NB4 (cell line): ENCODE measurements around the gene ESRRG.

ENCODE experiments used
- CTCF ChIP-seq: IDR thresholded peaks from one replicate; pipeline ENCODE4 v1.5.1; 2012; ENCODE audit warnings: low read depth, low read length
- POLR2A ChIP-seq: IDR thresholded peaks from 2 replicates; pipeline ENCODE4 v1.6.1; 2011; ENCODE audit warnings: mild to moderate bottlenecking; ENCODE audit not compliant: insufficient read length; ENCODE audit errors: extremely low read depth

DNA sequence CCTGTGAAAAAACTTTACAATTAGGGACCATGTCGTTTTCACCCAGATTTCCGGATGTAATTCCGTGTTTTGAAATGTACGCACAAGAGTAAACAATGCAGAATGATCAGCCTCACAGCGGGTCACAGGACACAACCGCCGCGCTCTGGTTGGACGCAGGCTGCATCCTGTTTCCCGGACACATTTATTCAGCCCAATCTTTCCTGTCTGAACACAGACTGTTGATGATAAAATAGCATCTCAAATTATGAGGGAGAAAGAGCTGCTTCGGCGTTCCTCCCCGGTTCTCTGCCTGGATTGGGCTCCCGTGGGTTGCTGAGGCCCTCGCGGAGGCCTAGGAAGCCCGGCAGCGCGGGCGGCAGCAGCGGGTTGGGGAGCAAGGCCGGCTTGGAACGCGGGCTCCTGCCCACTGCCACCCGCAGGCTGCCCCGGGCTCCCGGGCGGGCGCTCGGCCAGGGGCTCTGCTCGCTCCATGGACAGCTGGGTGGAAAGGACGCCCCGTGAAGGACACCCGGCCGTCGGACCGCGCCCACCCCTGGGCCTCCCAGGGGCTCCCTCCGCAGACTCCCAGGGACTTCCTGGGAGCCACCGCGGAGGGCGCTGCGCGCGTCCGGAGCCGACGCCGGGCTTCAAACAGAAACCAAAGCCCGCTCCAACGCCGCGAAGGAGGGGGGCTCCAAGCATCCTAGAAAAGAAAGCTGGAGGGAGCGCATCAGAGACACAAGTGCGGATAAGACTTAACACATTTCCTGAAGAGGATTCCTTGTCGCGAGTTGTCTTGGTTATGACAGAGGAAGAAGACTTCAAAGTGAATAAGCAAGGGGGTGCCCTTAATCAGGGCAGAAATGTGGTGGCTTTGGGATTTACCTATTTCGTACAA is 122.3 kb downstream of the ESRRG start:
- TF ChIP-seq CTCF (no peak), POLR2A (no peak)
